Esophagus (tissue), 2 donors: ENCODE results near the gene KIR2DL3. TPM values are rescaled to one million over a fixed set of nuclear protein-coding genes. Genes with fewer than 3 reads are reported as not detected.
"Not testable (repeated sequence)": the region's sequence is repeated elsewhere in the genome, so short reads cannot be mapped to it uniquely, and the experiment has no call there.

Experiments
- H3K27ac ChIP-seq, 2 donors: one replicate each; pipeline ENCODE4 v1.5.1; 2013; ENCODE audit warnings: low read depth in 2 of 2, mild to moderate bottlenecking in 2 of 2, inconsistent platforms in 1 of 2, low read length in 1 of 2, moderate library complexity in 1 of 2
- H3K27me3 ChIP-seq, 2 donors: one replicate each; pipeline ENCODE4 v1.6.1; 2013; ENCODE audit warnings: low read length in 2 of 2, control low read depth in 1 of 2, mild to moderate bottlenecking in 1 of 2; ENCODE audit not compliant: insufficient read depth in 2 of 2, control insufficient read depth in 1 of 2
- H3K36me3 ChIP-seq, 2 donors: one replicate each; pipeline ENCODE4 v1.6.1; 2013; ENCODE audit warnings: low read length in 1 of 2; ENCODE audit not compliant: control insufficient read depth in 2 of 2, insufficient read depth in 2 of 2
- H3K4me1 ChIP-seq, 2 donors: one replicate each; pipeline ENCODE4 v1.6.1; 2013; ENCODE audit warnings: low read length in 1 of 2; ENCODE audit not compliant: control insufficient read depth in 2 of 2, insufficient read depth in 2 of 2
- H3K4me3 ChIP-seq, 2 donors: one replicate each; pipeline ENCODE4 v1.5.1; 2013; ENCODE audit warnings: low read length in 2 of 2, mild to moderate bottlenecking in 2 of 2, low read depth in 1 of 2, moderate library complexity in 1 of 2
- H3K9me3 ChIP-seq, 2 donors: one replicate each; pipeline ENCODE4 v1.6.1; 2013; ENCODE audit warnings: mild to moderate bottlenecking in 2 of 2, low read depth in 1 of 2, low read length in 1 of 2, moderate library complexity in 1 of 2; ENCODE audit not compliant: control insufficient read depth in 2 of 2, insufficient read depth in 1 of 2
- WGBS, 2 donors: extraction: QIAGEN DNeasy Blood & Tissue Kit; methylation state at CpG; one replicate each; pipeline ENCODE4 v1.1.7; 2013; 5-methylcytosine and 5-hydroxymethylcytosine counted together
- polyA plus RNA-seq, 2 donors: library from polyadenylated mRNA; stranded (reverse); fragments of 200-250 nt; gene quantifications; one replicate each; pipeline ENCODE4 v1.2.3, GENCODE V29; 2013
- donor health status: healthy with polysubstance abuse.
- donor health status: Bipolar disorder and iron deficiency.

Gene KIR2DL3
- polyA plus RNA-seq, 2 donors, result not detected

DNA sequence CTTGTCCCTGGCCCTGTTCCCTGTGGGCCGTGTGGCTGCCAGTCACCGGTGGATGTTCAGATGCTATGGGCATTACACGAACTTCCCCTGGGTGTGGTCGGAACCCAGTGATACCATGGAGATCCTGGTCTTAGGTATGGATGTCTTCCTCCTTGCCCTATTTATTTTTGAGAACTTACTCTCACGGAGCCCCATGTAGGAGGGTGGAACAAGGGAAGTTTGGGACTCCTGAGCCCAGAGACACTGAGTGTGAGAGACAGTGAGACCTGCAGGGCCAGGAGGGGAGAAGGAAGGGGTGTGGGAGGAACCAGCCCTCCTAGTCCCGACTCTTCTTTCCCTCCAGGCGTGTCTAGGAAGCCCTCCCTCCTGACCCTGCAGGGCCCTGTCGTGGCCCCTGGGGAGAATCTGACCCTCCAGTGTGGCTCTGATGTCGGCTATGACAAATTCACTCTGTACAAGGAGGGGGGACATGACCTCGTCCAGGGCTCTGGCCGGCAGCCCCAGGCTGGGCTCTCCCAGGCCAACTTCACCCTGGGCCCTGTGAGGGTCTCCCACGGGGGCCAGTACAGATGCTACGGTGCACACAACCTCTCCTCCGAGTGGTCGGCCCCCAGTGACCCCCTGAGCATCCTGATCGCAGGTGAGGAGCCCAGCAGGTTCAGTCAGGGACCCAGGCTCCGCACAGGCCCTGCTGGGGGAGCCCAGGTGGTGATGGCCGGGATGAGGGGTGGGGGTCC, 28.9 kb upstream of the KIR2DL3 start:
- 67 to 68% methylated on average over 17 to 18 of the region's 18 CpGs for WGBS, 2 donors

DNA sequence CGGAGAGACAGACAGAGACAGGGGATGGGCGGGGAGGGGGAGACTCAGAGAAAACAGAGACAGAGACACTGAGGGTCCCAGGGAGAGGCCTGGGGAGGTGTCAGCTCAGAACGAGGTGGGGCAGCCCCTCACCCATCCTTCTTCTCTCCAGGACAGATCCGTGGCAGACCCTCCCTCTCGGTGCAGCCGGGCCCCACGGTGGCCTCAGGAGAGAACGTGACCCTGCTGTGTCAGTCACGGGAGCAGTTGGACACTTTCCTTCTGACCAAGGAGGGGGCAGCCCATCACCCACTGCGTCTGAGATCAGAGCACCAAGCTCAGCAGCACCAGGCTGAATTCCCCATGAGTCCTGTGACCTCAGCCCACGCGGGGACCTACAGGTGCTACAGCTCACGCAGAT, 28.4 kb upstream of the KIR2DL3 start:
- not testable (repeated sequence) for H3K4me1 ChIP-seq, H3K36me3 ChIP-seq, H3K9me3 ChIP-seq, H3K4me3 ChIP-seq, H3K27ac ChIP-seq, H3K27me3 ChIP-seq
- WGBS, 2 donors, result 61 to 67% methylated on average over 10 to 11 of the region's 13 CpGs

More for the DNA sequence above, 28.9 kb upstream of the KIR2DL3 start:
- H3K4me3 ChIP-seq, result no peak overlapping the region
- no peak overlapping the region for H3K27ac ChIP-seq
- H3K36me3 ChIP-seq, result no peaks in the 10 kb centered on the region
- no peaks in the 10 kb centered on the region for H3K9me3 ChIP-seq
- no peaks in the 10 kb centered on the region for H3K27me3 ChIP-seq
- no peaks in the 10 kb centered on the region for H3K4me1 ChIP-seq

DNA sequence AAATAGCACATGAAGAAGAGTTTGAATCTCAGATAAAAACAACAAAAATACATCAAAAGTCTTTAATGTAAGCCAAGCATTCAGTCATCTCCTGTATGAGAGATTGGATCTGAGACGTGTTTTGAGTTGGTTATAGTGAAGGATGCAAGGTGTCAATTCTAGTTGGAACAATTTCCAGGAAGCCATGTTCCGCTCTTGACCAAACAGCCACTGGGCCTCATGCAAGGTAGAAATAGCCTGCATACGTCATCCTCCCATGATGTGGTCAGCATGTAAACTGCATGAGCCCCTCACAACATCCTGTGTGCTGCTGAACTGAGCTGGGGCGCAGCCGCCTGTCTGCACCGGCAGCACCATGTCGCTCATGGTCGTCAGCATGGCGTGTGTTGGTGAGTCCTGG, 14.2 kb upstream of the KIR2DL3 start, which contains the start of gene KIR3DL3:
Gene KIR3DL3 (plus strand): TSS at position 301 of the 400 bp plus-strand sequence. CDS start 55 bp downstream, at position 356.
- Histone ChIP-seq H3K4me3 (no peak within 1 kb of the TSS), H3K4me1 (no peaks in the 10 kb centered on the region), H3K27me3 (no peaks in the 10 kb centered on the region), H3K36me3 (no peaks in the 10 kb centered on the region), H3K9me3 (peaks cover 6 to 8% of the 10 kb centered on the region in 2 donors), H3K27ac (no peak within 1 kb of the TSS)
- WGBS, 2 donors, result 82 to 85% methylated on average over 9 of the region's 9 CpGs

DNA sequence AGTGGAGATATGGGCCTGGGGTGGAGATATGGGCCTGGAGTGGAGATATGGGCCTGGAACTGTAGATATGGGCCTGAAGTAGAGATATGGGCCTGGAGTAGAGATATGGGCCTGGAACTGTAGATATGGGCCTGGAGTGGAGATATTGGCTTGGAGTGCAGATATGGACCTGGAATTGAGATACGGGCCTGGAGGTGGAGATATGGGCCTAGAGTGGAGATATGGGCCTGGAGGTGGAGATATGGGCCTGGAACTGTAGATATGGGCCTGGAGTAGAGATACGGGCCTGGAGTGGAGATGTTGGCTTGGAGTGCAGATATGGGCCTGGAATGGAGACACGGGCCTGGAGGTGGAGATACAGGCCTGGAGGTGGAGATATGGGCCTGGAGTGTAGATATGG, 13.7 kb upstream of the KIR2DL3 start:
- 58 to 68% methylated on average over 3 of the region's 3 CpGs for WGBS, 2 donors
- Histone ChIP-seq H3K27me3 (no peaks in the 10 kb centered on the region), H3K36me3 (no peaks in the 10 kb centered on the region), H3K4me3 (no peak overlapping the region), H3K4me1 (no peaks in the 10 kb centered on the region), H3K27ac (no peak overlapping the region), H3K9me3 (peaks cover 6 to 8% of the 10 kb centered on the region in 2 donors)

DNA sequence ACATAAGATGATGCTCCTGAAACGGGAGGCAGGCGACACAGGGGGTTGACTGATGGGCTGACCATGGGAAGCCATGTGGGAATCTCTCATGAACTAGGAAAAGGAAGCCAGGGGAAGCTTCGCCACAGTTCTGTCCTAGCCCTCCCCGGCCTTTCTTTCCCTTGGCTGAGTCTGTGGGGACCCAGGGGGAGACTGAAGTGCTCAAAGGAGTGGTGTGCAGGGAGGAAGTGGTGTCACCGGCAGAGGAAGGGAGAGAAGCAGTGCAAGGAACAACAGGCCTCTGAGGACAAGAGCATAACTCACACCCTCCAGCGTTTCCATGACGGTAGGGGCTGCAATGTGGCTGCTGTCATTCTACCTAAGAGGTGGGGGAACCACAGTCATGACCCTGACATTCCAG, 13.0 kb upstream of the KIR2DL3 start:
- no peak overlapping the region for H3K4me3 ChIP-seq
- no peaks in the 10 kb centered on the region for H3K36me3 ChIP-seq
- H3K27ac ChIP-seq, result no peak overlapping the region
- H3K9me3 ChIP-seq, result peaks cover 6 to 8% of the 10 kb centered on the region in 2 donors
- 78 to 81% methylated on average over 7 of the region's 7 CpGs for WGBS, 2 donors
- no peaks in the 10 kb centered on the region for H3K27me3 ChIP-seq
- H3K4me1 ChIP-seq, result no peaks in the 10 kb centered on the region

DNA sequence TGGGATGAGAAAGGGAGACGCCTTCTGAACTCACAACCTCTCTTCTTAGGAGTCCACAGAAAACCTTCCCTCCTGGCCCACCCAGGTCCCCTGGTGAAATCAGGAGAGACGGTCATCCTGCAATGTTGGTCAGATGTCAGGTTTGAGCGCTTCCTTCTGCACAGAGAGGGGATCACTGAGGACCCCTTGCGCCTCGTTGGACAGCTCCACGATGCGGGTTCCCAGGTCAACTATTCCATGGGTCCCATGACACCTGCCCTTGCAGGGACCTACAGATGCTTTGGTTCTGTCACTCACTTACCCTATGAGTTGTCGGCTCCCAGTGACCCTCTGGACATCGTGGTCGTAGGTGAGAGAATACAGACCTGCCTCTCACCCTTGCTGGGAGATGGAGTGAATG, 10.8 kb upstream of the KIR2DL3 start:
- Histone ChIP-seq H3K27ac (no peak overlapping the region), H3K36me3 (no peaks in the 10 kb centered on the region), H3K4me1 (no peaks in the 10 kb centered on the region), H3K9me3 (peaks cover 4 to 8% of the 10 kb centered on the region in 2 donors), H3K4me3 (no peak overlapping the region), H3K27me3 (no peaks in the 10 kb centered on the region)
- 67 to 72% methylated on average over 10 of the region's 10 CpGs for WGBS, 2 donors

DNA sequence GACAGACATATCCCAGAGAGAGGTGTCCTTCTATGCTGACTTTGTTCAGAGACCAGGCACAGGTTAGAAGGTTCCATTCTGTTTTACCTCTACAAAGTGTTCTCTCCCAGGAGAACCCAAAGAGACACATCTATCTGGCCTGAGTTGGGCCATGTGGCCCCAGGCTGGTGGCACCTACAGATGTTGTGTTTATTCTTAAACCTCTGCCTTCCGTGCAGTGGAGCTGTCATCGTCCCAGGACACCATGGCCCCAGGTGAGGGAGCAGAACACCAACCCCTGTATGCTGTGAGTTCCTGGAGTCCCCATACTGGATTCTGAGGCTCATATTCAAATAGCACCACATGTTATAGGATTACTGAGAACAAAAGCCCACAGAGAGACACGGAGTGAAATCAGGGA, 10.1 kb upstream of the KIR2DL3 start:
- no peaks in the 10 kb centered on the region for H3K27me3 ChIP-seq
- WGBS, 2 donors, result 56% methylated on average over 3 of the region's 3 CpGs
- no peak overlapping the region for H3K4me3 ChIP-seq
- no peak overlapping the region for H3K27ac ChIP-seq
- peaks cover 4 to 8% of the 10 kb centered on the region in 2 donors for H3K9me3 ChIP-seq
- no peaks in the 10 kb centered on the region for H3K4me1 ChIP-seq
- no peaks in the 10 kb centered on the region for H3K36me3 ChIP-seq

DNA sequence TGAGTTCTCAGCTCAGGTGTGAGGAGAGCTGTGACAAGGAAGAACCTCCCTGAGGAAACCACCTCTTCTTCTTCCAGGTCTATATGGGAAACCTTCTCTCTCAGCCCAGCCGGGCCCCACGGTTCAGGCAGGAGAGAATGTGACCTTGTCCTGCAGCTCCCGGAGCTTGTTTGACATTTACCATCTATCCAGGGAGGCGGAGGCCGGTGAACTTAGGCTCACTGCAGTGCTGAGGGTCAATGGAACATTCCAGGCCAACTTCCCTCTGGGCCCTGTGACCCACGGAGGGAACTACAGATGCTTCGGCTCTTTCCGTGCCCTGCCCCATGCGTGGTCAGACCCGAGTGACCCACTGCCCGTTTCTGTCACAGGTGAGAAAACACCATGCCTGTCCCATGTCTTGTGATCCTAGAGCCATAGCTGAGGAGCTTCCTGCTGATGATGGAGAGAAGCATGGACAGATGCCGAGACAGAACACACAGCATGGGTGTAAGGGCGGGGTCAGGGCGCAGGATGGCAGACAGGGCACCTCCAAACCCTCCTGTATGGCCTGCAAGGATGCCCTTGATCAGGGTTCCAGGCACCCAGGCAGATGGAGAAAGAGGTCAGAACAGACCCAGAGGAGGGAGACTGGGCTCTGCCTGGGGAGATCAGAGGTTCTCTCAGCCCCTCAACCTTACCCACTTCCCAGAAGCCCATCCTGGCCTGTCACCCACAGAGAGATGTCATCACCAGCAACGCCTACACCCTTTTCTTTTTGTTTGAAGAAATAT, 8.7 kb upstream of the KIR2DL3 start:
- H3K27me3 ChIP-seq, result no peaks in the 10 kb centered on the region

DNA sequence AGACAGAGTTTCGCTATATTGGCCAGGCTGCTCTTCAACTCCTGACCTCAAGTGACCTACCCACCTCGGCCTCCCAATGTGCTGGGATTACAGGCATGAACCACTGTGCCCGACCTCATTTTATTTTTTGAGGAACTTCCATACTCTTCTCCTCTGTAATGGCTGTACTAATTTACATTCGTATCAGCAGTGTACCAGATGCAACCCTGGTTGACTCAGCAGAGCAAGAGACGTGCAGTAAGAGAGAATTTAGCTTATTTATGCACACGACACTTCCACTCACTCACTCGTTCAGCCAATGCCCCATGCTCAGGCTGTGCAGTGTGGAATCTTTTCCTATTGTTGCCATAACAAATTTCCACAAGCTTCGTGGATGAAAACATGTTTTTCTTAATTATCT, 7.1 kb upstream of the KIR2DL3 start:
- H3K4me1 ChIP-seq, result no peaks in the 10 kb centered on the region
- H3K4me3 ChIP-seq, result no peak overlapping the region
- H3K9me3 ChIP-seq, result peaks cover 0 to 4% of the 10 kb centered on the region in 2 donors
- no peaks in the 10 kb centered on the region for H3K36me3 ChIP-seq
- 51 to 63% methylated on average over 8 of the region's 8 CpGs for WGBS, 2 donors
- H3K27me3 ChIP-seq, result no peaks in the 10 kb centered on the region
- no peak overlapping the region for H3K27ac ChIP-seq

More for the DNA sequence above, 8.7 kb upstream of the KIR2DL3 start:
- no peak overlapping the region for H3K27ac ChIP-seq
- H3K4me3 ChIP-seq, result no peak overlapping the region
- no peaks in the 10 kb centered on the region for H3K4me1 ChIP-seq
- 60 to 70% methylated on average over 13 to 15 of the region's 15 CpGs for WGBS, 2 donors
- no peaks in the 10 kb centered on the region for H3K36me3 ChIP-seq
- peaks cover 4 to 6% of the 10 kb centered on the region in 2 donors for H3K9me3 ChIP-seq
